Measurements from ENCODE around the gene NACC2. TPM values are rescaled to one million over a fixed set of nuclear protein-coding genes. Genes with fewer than 3 reads are reported as not detected.

Gene NACC2
- total and polyA plus RNA-seq, 9 of the 15 experiments (the other 6 are each of a cell fraction or from before 2014, with no cell fraction given): 0.70 to 25.1 (median 5.6) TPM

DNA sequence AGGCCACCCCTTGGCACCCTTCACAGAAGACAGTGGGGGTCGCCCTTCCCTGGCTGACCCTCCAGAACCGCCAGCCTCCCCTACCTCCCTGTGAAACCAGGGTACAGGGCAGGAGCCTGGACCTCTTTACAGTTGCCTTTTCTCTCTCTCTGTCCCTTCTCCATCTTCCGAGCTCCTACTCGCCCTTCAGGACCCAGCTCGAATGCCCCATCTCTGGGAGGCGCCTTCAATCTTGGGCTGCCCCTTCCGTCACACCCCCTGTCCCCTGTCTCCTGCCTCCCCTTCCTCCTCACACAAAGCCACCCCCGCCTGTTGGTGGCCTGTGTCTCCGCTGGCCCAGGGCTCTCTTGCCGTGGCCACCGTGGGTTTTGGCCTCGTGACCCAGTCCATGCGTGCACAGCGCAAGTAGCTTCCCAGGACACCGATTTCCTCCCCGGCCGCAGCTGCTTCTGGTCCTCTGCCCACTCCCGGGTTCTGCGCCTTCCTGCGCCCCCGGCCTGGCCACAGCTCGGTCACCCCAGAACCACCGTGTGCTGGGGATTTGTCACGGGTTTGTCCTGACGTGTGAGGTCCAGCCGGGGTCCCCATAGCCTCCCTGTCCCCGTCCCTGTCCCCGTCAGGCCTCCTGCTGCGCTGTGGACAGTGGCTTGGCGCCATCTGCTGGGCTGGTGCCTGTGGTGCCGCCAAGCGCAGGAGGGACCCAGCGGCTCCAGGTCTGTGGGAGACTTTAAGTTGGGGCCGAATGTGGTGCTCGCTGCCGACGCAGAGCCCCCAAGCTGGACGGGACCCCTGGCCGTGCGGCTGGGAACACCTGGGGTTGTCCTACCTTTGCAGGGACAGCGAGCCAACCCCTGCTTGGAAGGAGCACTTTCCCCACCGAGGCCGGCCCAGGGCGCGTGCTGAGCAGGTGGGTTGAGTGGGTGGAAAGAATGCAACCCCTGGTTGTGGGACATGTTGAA lies 27.6 kb upstream of the NACC2 start (continued):
- TF ChIP-seq SOX6 (IDR thresholded peaks at IDR 0.05): no peak
- no peak for TF ChIP-seq FOS (IDR thresholded peaks at IDR 0.05; ENCODE audit: extremely low read depth, insufficient read length)
- TF ChIP-seq SAFB (IDR thresholded peaks at IDR 0.05; ENCODE audit: borderline replicate concordance, low read depth, low read length): no peak
- TF ChIP-seq POLR2AphosphoS5 (IDR thresholded peaks at IDR 0.05; ENCODE audit: control insufficient read depth, insufficient read depth, low read depth, low read length): no peak
- TF ChIP-seq ELF2 (CRISPR knock-in tag; IDR thresholded peaks at IDR 0.05): no peak
- TF ChIP-seq HCFC1 (IDR thresholded peaks at IDR 0.05; ENCODE audit: low read depth, low read length): peak; percentile 35; the same call in 1 of the 2 replicates
- no peak for TF ChIP-seq ATF1 (CRISPR knock-in tag; IDR thresholded peaks at IDR 0.05)
- TF ChIP-seq ATF1 (tag; IDR thresholded peaks at IDR 0.05): 0 out of 2 replicates have a peak, but pooled peaks have one; percentile 14
- TF ChIP-seq ZNF77 (CRISPR knock-in tag; IDR thresholded peaks at IDR 0.05): no peak
- TF ChIP-seq SRSF9 (IDR thresholded peaks at IDR 0.05; ENCODE audit: borderline replicate concordance, low read depth, low read length): no peak
- no peak for TF ChIP-seq CBX3 (IDR thresholded peaks at IDR 0.05; ENCODE audit: borderline replicate concordance in 1 of 2, low read length in 2 of 2)
- no peak for TF ChIP-seq MCM7 (IDR thresholded peaks at IDR 0.05)
- TF ChIP-seq MXD1 (CRISPR knock-in tag; IDR thresholded peaks at IDR 0.05; ENCODE audit: borderline replicate concordance, poor library complexity, severe bottlenecking): no peak
- no peak for TF ChIP-seq SMAD2 (IDR thresholded peaks at IDR 0.05; ENCODE audit: low read depth, low read length)
- TF ChIP-seq, protein P1, sequence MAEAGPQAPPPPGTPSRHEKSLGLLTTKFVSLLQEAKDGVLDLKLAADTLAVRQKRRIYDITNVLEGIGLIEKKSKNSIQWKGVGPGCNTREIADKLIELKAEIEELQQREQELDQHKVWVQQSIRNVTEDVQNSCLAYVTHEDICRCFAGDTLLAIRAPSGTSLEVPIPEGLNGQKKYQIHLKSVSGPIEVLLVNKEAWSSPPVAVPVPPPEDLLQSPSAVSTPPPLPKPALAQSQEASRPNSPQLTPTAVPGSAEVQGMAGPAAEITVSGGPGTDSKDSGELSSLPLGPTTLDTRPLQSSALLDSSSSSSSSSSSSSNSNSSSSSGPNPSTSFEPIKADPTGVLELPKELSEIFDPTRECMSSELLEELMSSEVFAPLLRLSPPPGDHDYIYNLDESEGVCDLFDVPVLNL (CRISPR knock-in tag; IDR thresholded peaks at IDR 0.05; ENCODE audit: low read depth): no peak
- no peak for TF ChIP-seq ZNF239 (CRISPR knock-in tag; IDR thresholded peaks at IDR 0.05)
- TF ChIP-seq DACH1 (IDR thresholded peaks at IDR 0.05; ENCODE audit: partially characterized antibody): no peak
- TF ChIP-seq, protein P2, sequence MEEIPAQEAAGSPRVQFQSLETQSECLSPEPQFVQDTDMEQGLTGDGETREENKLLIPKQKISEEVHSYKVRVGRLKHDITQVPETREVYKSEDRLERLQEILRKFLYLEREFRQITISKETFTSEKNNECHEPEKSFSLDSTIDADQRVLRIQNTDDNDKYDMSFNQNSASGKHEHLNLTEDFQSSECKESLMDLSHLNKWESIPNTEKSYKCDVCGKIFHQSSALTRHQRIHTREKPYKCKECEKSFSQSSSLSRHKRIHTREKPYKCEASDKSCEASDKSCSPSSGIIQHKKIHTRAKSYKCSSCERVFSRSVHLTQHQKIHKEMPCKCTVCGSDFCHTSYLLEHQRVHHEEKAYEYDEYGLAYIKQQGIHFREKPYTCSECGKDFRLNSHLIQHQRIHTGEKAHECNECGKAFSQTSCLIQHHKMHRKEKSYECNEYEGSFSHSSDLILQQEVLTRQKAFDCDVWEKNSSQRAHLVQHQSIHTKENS (CRISPR knock-in tag; IDR thresholded peaks at IDR 0.05): no peak
- TF ChIP-seq MIER1 (IDR thresholded peaks at IDR 0.05; ENCODE audit: low read depth): no peak
- TF ChIP-seq EGR1 (conservative IDR thresholded peaks at IDR 0.05): no peak
- no peak for TF ChIP-seq HLTF (IDR thresholded peaks at IDR 0.05)
- no peak for TF ChIP-seq HDAC6 (IDR thresholded peaks at IDR 0.05; ENCODE audit: low read depth, low read length)
- TF ChIP-seq THAP7 (CRISPR knock-in tag; IDR thresholded peaks at IDR 0.05): no peak
- TF ChIP-seq ZNF668 (CRISPR knock-in tag; IDR thresholded peaks at IDR 0.05): no peak
- TF ChIP-seq, protein P3, sequence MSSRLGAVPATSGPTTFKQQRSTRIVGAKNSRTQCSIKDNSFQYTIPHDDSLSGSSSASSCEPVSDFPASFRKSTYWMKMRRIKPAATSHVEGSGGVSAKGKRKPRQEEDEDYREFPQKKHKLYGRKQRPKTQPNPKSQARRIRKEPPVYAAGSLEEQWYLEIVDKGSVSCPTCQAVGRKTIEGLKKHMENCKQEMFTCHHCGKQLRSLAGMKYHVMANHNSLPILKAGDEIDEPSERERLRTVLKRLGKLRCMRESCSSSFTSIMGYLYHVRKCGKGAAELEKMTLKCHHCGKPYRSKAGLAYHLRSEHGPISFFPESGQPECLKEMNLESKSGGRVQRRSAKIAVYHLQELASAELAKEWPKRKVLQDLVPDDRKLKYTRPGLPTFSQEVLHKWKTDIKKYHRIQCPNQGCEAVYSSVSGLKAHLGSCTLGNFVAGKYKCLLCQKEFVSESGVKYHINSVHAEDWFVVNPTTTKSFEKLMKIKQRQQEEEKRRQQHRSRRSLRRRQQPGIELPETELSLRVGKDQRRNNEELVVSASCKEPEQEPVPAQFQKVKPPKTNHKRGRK (tag; IDR thresholded peaks at IDR 0.05): no peak

All from K562 (cell line).